ENCODE measurements around the gene PITPNC1. TPM values are rescaled to one million over a fixed set of nuclear protein-coding genes. Genes with fewer than 3 reads are reported as not detected.

The PITPNC1 gene
- total RNA-seq, 1 experiment from 2014 or later: 37.5 TPM

GRCh38 chr17:67476787-67477335, 99.8 kb downstream of the PITPNC1 start:
- Histone ChIP-seq H3K18ac (ENCODE audit: insufficient read length, low read depth, low read length) (no peak overlapping the region), H4K5ac (ENCODE audit: insufficient read length, low read depth, low read length) (no peak overlapping the region), H4K91ac (ENCODE audit: insufficient read length, low read depth, low read length) (no peak overlapping the region), H3K56ac (ENCODE audit: insufficient read length, low read depth, low read length) (no peak overlapping the region), H3K79me2 (ENCODE audit: insufficient read depth, low read length) (peaks cover 4% of the 10 kb centered on the region; the same call in 1 of the 2 replicates), H3K4ac (ENCODE audit: low read depth, low read length) (no peak overlapping the region), H2BK15ac (ENCODE audit: low read depth, low read length) (no peak overlapping the region), H3T11ph (ENCODE audit: low read length) (no peak overlapping the region), H3K4me2 (ENCODE audit: insufficient read depth, insufficient read length, low read length) (no peak overlapping the region), H3K9me3 (ENCODE audit: control insufficient read depth, low read depth, low read length) (no peaks in the 10 kb centered on the region), H3K27me3 (ENCODE audit: insufficient read depth, low read length) (no peaks in the 10 kb centered on the region), H3K79me1 (ENCODE audit: insufficient read depth, low read depth, low read length, poor library complexity, severe bottlenecking) (peaks cover 6% of the 10 kb centered on the region), H3K23me2 (ENCODE audit: insufficient read length, low read depth, low read length, poor library complexity, severe bottlenecking) (no peaks in the 10 kb centered on the region), H2BK120ac (ENCODE audit: low read depth, low read length, poor library complexity, severe bottlenecking) (no peak overlapping the region), H4K20me1 (ENCODE audit: control insufficient read depth, insufficient read depth, insufficient read length) (no peaks in the 10 kb centered on the region), H4K8ac (replicated peaks; ENCODE audit: insufficient read length, low read depth, low read length) (no peak overlapping the region), H3K4me1 (ENCODE audit: insufficient read depth, low read length) (peaks cover 5% of the 10 kb centered on the region; the same call in 1 of the 2 replicates), H2BK5ac (ENCODE audit: insufficient read length, low read length) (no peak overlapping the region), H3K27ac (ENCODE audit: insufficient read length, low read depth, low read length) (no peak overlapping the region), H2BK20ac (ENCODE audit: low read depth, low read length, poor library complexity, severe bottlenecking) (no peak overlapping the region), H2AFZ (ENCODE audit: low read length) (no peak overlapping the region), H2AK5ac (ENCODE audit: insufficient read length, low read length) (no peak overlapping the region), H3K14ac (ENCODE audit: insufficient read depth, low read length) (no peak overlapping the region), H3K23ac (ENCODE audit: insufficient read length, low read depth, low read length) (no peak overlapping the region), H3K9ac (ENCODE audit: extremely low read depth, insufficient read length, low read length) (no peak overlapping the region), H2BK12ac (ENCODE audit: insufficient read length, low read depth, low read length) (no peak overlapping the region)
- no peaks in the 10 kb centered on the region; the same call in 1 of the 2 replicates for H3K27me3 Mint-ChIP-seq (ENCODE audit: low read depth)
- H3K4me1 Mint-ChIP-seq: peaks cover 39 to 50% of the 10 kb centered on the region in 2 experiments
- no peak overlapping the region for H3K4me3 Mint-ChIP-seq
- peaks cover 2 to 5% (median 3%) of the 10 kb centered on the region in 3 experiments; a peak in 6 of 7 replicates for H3K36me3 Mint-ChIP-seq (ENCODE audit: insufficient read depth in 1 of 3, low read depth in 3 of 3)
- no peak for DNase-seq
- no peak overlapping the region for H3K27ac Mint-ChIP-seq
- no peak for TF ChIP-seq CTCF (conservative IDR thresholded peaks at IDR 0.05)
- WGBS (ENCODE audit: extremely low coverage, insufficient read length, low lambda C conversion rate): no CpG with 5 or more reads among the region's 7 CpGs
- peaks cover under 1 to 2% of the 10 kb centered on the region in 2 experiments; a peak in 3 of 5 replicates for H3K9me3 Mint-ChIP-seq

Data from H9 (cell line).